Measurements from ENCODE around the gene BSG. TPM values are rescaled to one million over a fixed set of nuclear protein-coding genes. Genes with fewer than 3 reads are reported as not detected.

BSG gene
- total and polyA plus RNA-seq, 10 of the 15 experiments (the other 5 are each of a cell fraction or from before 2014, with no cell fraction given) = 2.8 to 297 (median 199) TPM

GRCh38 chr19:576768-577438, 4.5 kb downstream of the BSG start:
- BruUV-seq (replicated peaks) = no TSS peak
- Histone ChIP-seq H3K4me2 (ENCODE audit: control insufficient read depth, insufficient read depth) (peak overlapping the region; percentile 22; the same call in 1 of the 2 replicates), H3K4me1 (ENCODE audit: control insufficient read depth, insufficient read depth, low read length) (peaks cover 3% of the 10 kb centered on the region; the same call in 1 of the 2 replicates), H3K9ac (ENCODE audit: control insufficient read depth, insufficient read depth, low read length) (no peak overlapping the region), H3K27me3 (replicated peaks in 1 of 2; ENCODE audit: control insufficient read depth in 2 of 2, insufficient read depth in 2 of 2, low read length in 1 of 2) (no peaks in the 10 kb centered on the region), H3K27ac (ENCODE audit: control insufficient read depth, insufficient read depth) (no peak overlapping the region), H3K36me3 (ENCODE audit: control insufficient read depth in 2 of 2, insufficient read depth in 2 of 2, low read length in 1 of 2) (peaks cover 0 to 38% of the 10 kb centered on the region in 2 experiments; a peak in 3 of 4 replicates), H3K79me2 (ENCODE audit: control insufficient read depth, insufficient read depth, low read length) (peaks cover 64% of the 10 kb centered on the region), H3K4me3 (peak overlapping the region; percentile 44; the same call in 1 of the 2 replicates), H2AFZ (ENCODE audit: control insufficient read depth, low read depth, low read length) (no peak overlapping the region), H3K9me3 (replicated peaks; ENCODE audit: control insufficient read depth, insufficient read depth, low read length) (no peaks in the 10 kb centered on the region), H4K20me1 (ENCODE audit: control insufficient read depth, insufficient read depth) (0 out of 2 replicates have a peak, but pooled peaks cover 5% of the 10 kb centered on the region)
- 88% methylated on average over 28 of the region's 28 CpGs for WGBS (ENCODE audit: insufficient coverage, insufficient replicate concordance, low lambda C conversion rate, missing lambda C conversion rate)
- CTCF ChIA-PET = interaction anchor here (0.7 to 1.3 kb wide), 2 partner anchors 10 to 45 kb away, joined by 4 to 8 read pairs; partner anchors contain the start of gene CDC34
- POLR2A ChIA-PET = interaction anchor here (1.1 kb wide), 1 partner anchor 46 kb away, joined by 3 read pairs; no protein-coding TSS in a partner anchor
- FAIRE-seq (no peak), DNase-seq (ENCODE audit: low read depth, low spot score) (no peak), ATAC-seq (no peak)
- RAD21 ChIA-PET (ENCODE audit: unreplicated experiment) = no interaction called here
- intact Hi-C loops (cut with micrococcal nuclease; ENCODE audit: unreplicated experiment) = no loop called here
- TF ChIP-seq ZNF274 (IDR thresholded peaks at IDR 0.05; ENCODE audit: insufficient read depth, insufficient read length) (no peak), POLR2A (IDR thresholded peaks at IDR 0.05; ENCODE audit: low read depth, low read length) (peak; percentile 36; the same call in 1 of the 2 replicates), HDGF (IDR thresholded peaks at IDR 0.05) (0 out of 2 replicates have a peak, but pooled peaks have one; percentile 23), POLR2AphosphoS5 (IDR thresholded peaks at IDR 0.05; ENCODE audit: low read length) (peak; percentile 40; the same call in 1 of the 2 replicates), RCOR1 (conservative IDR thresholded peaks at IDR 0.05; ENCODE audit: low read depth, low read length) (no peak)
- TF ChIP-seq, protein P1, sequence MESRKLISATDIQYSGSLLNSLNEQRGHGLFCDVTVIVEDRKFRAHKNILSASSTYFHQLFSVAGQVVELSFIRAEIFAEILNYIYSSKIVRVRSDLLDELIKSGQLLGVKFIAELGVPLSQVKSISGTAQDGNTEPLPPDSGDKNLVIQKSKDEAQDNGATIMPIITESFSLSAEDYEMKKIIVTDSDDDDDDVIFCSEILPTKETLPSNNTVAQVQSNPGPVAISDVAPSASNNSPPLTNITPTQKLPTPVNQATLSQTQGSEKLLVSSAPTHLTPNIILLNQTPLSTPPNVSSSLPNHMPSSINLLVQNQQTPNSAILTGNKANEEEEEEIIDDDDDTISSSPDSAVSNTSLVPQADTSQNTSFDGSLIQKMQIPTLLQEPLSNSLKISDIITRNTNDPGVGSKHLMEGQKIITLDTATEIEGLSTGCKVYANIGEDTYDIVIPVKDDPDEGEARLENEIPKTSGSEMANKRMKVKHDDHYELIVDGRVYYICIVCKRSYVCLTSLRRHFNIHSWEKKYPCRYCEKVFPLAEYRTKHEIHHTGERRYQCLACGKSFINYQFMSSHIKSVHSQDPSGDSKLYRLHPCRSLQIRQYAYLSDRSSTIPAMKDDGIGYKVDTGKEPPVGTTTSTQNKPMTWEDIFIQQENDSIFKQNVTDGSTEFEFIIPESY (IDR thresholded peaks at IDR 0.05) = peak; percentile 85
- in situ Hi-C loops (cut with MboI) = no loop called here
- SMC1A ChIA-PET (ENCODE audit: uncharacterized antibody, unreplicated experiment) = no interaction called here
